ENCODE data around the gene AGAP3.

Gene AGAP3

GRCh38 chr7:151119902-151120301 is 33.6 kb downstream of the AGAP3 start:
- TF ChIP-seq POLR2AphosphoS5 (IDR thresholded peaks at IDR 0.05; ENCODE audit: low read depth, low read length) = no peak
- no peak for TF ChIP-seq REST (IDR thresholded peaks at IDR 0.05; ENCODE audit: insufficient read depth in 1 of 2, low read depth in 2 of 2, low read length in 2 of 2)
- TF ChIP-seq TAF1 (IDR thresholded peaks at IDR 0.05; ENCODE audit: borderline replicate concordance, insufficient read depth, low read length) = no peak
- no peak for TF ChIP-seq SIN3A (IDR thresholded peaks at IDR 0.05; ENCODE audit: borderline replicate concordance, insufficient read depth, low read length)
- TF ChIP-seq FOXP2 (optimal IDR thresholded peaks at IDR 0.05; ENCODE audit: borderline replicate concordance, extremely low read depth, extremely low read length, insufficient read depth) = no peak

- no peak for TF ChIP-seq SIN3A (IDR thresholded peaks at IDR 0.05; ENCODE audit: borderline replicate concordance, insufficient read depth, low read length)
- TF ChIP-seq FOXP2 (optimal IDR thresholded peaks at IDR 0.05; ENCODE audit: borderline replicate concordance, extremely low read depth, extremely low read length, insufficient read depth) = no peak
- TF ChIP-seq REST (IDR thresholded peaks at IDR 0.05; ENCODE audit: insufficient read depth in 1 of 2, low read depth in 2 of 2, low read length in 2 of 2) = no peak
- TF ChIP-seq POLR2AphosphoS5 (IDR thresholded peaks at IDR 0.05; ENCODE audit: low read depth, low read length) = no peak
- TF ChIP-seq TAF1 (IDR thresholded peaks at IDR 0.05; ENCODE audit: borderline replicate concordance, insufficient read depth, low read length) = no peak
These were observed 34.6 kb downstream of the AGAP3 start for GRCh38 chr7:151120896-151121295.

- TF ChIP-seq POLR2AphosphoS5 (IDR thresholded peaks at IDR 0.05; ENCODE audit: low read depth, low read length) = no peak
- no peak for TF ChIP-seq TAF1 (IDR thresholded peaks at IDR 0.05; ENCODE audit: borderline replicate concordance, insufficient read depth, low read length)
- no peak for TF ChIP-seq FOXP2 (optimal IDR thresholded peaks at IDR 0.05; ENCODE audit: borderline replicate concordance, extremely low read depth, extremely low read length, insufficient read depth)
- TF ChIP-seq REST (IDR thresholded peaks at IDR 0.05; ENCODE audit: insufficient read depth in 1 of 2, low read depth in 2 of 2, low read length in 2 of 2) = no peak
- TF ChIP-seq SIN3A (IDR thresholded peaks at IDR 0.05; ENCODE audit: borderline replicate concordance, insufficient read depth, low read length) = no peak
These were observed 35.3 kb downstream of the AGAP3 start for GRCh38 chr7:151121380-151122170.

GRCh38 chr7:151122276-151122675 is 36.0 kb downstream of the AGAP3 start:
- TF ChIP-seq TAF1 (IDR thresholded peaks at IDR 0.05; ENCODE audit: borderline replicate concordance, insufficient read depth, low read length) (no peak), SIN3A (IDR thresholded peaks at IDR 0.05; ENCODE audit: borderline replicate concordance, insufficient read depth, low read length) (no peak), REST (IDR thresholded peaks at IDR 0.05; ENCODE audit: insufficient read depth in 1 of 2, low read depth in 2 of 2, low read length in 2 of 2) (no peak), POLR2AphosphoS5 (IDR thresholded peaks at IDR 0.05; ENCODE audit: low read depth, low read length) (no peak), FOXP2 (optimal IDR thresholded peaks at IDR 0.05; ENCODE audit: borderline replicate concordance, extremely low read depth, extremely low read length, insufficient read depth) (no peak)

All from PFSK-1 (cell line).